MCF 10A (cell line): ENCODE measurements around the gene CNTNAP2. TPM values are rescaled to one million over a fixed set of nuclear protein-coding genes. Genes with fewer than 3 reads are reported as not detected.

Source experiments
- BruUV-seq: library from RNA; stranded (reverse); fragments of 400-500 nt; replicated peaks from 2 replicates; lab custom pipeline; 2021; lab: Mats Ljungman, UMichigan
- CTCF ChIA-PET: fragments of 300-600 bp; sonication (Branson Sonifier 250); formaldehyde crosslinking; extraction: SDS; loops from one replicate; lab custom pipeline; 2021; ENCODE audit warnings: antibody characterized with exemption, inconsistent platforms; lab: Yijun Ruan, JAX
- POLR2A ChIA-PET: fragments of 300-600, 350-650 bp; sonication (Branson Sonifier 250); formaldehyde crosslinking; extraction: SDS; loops from one replicate; lab custom pipeline; 2020; ENCODE audit warnings: antibody characterized with exemption, inconsistent platforms; lab: Yijun Ruan, JAX
- DNase-seq: peaks from one replicate; pipeline ENCODE4 v3.0.0-alpha.2; 2018; ENCODE audit not compliant: unreplicated experiment
- H3K27ac Mint-ChIP-seq: one replicate; pipeline ENCODE4 v1.8.0; 2022; ENCODE audit warnings: mild to moderate bottlenecking, low read depth, mixed read lengths; ENCODE audit not compliant: unreplicated experiment
- H3K27me3 Mint-ChIP-seq: one replicate; pipeline ENCODE4 v1.8.0; 2022; ENCODE audit warnings: mixed read lengths; ENCODE audit not compliant: insufficient read depth, unreplicated experiment
- H3K36me3 Mint-ChIP-seq: one replicate; pipeline ENCODE4 v1.8.0; 2022; ENCODE audit warnings: mild to moderate bottlenecking, moderate library complexity, mixed read lengths; ENCODE audit not compliant: insufficient read depth, unreplicated experiment
- H3K4me1 Mint-ChIP-seq: one replicate; pipeline ENCODE4 v1.8.0; 2022; ENCODE audit warnings: mixed read lengths; ENCODE audit not compliant: insufficient read depth, unreplicated experiment
- H3K4me3 Mint-ChIP-seq: one replicate; pipeline ENCODE4 v1.8.0; 2022; ENCODE audit warnings: mild to moderate bottlenecking, moderate library complexity, mixed read lengths; ENCODE audit not compliant: unreplicated experiment
- H3K9me3 Mint-ChIP-seq: one replicate; pipeline ENCODE4 v1.8.0; 2022; ENCODE audit warnings: mixed read lengths; ENCODE audit not compliant: unreplicated experiment
- CTCF ChIP-seq: fragments of 200-600 bp; IDR thresholded peaks from one replicate; pipeline ENCODE4 v1.8.0; 2022; ENCODE audit warnings: antibody characterized with exemption, mild to moderate bottlenecking; ENCODE audit not compliant: unreplicated experiment
- intact Hi-C: fragments of 100-400 bp; cut with micrococcal nuclease; formaldehyde crosslinking; loops from 2 replicates; pipeline ENCODE4 v1.14.1; 2022
- total RNA-seq: library from RNA; stranded (reverse); gene quantifications from 2 replicates; pipeline ENCODE4 v1.2.3, GENCODE V29; 2022

The CNTNAP2 gene
- total RNA-seq, 1 experiment from 2014 or later: 1.1 TPM

DNA sequence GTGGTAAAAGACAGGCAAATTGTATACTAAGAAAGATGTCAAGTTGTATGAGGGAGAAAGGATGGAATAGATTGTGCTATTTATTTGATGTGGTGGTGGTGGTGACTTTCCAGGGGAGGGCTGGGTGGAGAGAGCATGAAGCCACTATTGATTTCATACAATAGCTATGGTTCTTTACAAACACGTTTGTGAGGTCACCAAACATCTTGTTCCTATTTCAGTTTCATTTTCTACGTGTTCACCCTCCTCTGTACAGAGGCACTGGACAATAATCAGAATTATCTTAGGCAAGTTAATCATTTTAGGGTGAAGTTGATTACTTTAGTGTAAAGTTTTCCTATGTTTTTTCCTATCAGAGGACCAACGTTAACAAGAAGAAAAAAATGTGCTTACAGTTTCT, 10.3 kb upstream of the CNTNAP2 start:
- H3K27ac Mint-ChIP-seq: no peak overlapping the region
- ChIA-PET CTCF (interaction anchor here (0.5 to 0.7 kb wide), 2 partner anchors 969 to 1021 kb away, joined by 3 to 4 read pairs; no protein-coding TSS in a partner anchor), POLR2A (no interaction called here)
- H3K36me3 Mint-ChIP-seq: no peaks in the 10 kb centered on the region
- H3K27me3 Mint-ChIP-seq: peaks cover 34% of the 10 kb centered on the region
- no peaks in the 10 kb centered on the region for H3K9me3 Mint-ChIP-seq
- no peaks in the 10 kb centered on the region for H3K4me1 Mint-ChIP-seq
- intact Hi-C loops: no loop called here
- no peak for DNase-seq
- H3K4me3 Mint-ChIP-seq: no peak overlapping the region
- BruUV-seq: no TSS peak
- TF ChIP-seq CTCF: no peak

- CTCF ChIA-PET: interaction anchor here (0.7 kb wide), 1 partner anchor 22 kb away, joined by 4 read pairs; no protein-coding TSS in a partner anchor
- POLR2A ChIA-PET: interaction anchor here (0.7 to 0.8 kb wide), 2 partner anchors 12 to 1448 kb away, joined by 3 to 4 read pairs; no protein-coding TSS in a partner anchor
- BruUV-seq: no TSS peak
These were observed 3.8 kb upstream of the CNTNAP2 start for GRCh38 chr7:146112755-146113154.

GRCh38 chr7:146115548-146115850, 1.1 kb upstream of the CNTNAP2 start:
- BruUV-seq: no TSS peak
- DNase-seq: no peak
- H3K9me3 Mint-ChIP-seq: no peaks in the 10 kb centered on the region
- no peak for TF ChIP-seq CTCF
- H3K27ac Mint-ChIP-seq: no peak overlapping the region
- ChIA-PET POLR2A (no interaction called here), CTCF (no interaction called here)
- no peak overlapping the region for H3K4me3 Mint-ChIP-seq
- H3K4me1 Mint-ChIP-seq: no peaks in the 10 kb centered on the region
- no peaks in the 10 kb centered on the region for H3K36me3 Mint-ChIP-seq
- peaks cover 46% of the 10 kb centered on the region for H3K27me3 Mint-ChIP-seq
- intact Hi-C loops: loop anchor here (10.0 kb wide), 1 partner anchor 1969 kb away; no protein-coding TSS in a partner anchor

More at GRCh38 chr7:146112755-146113154, 3.8 kb upstream of the CNTNAP2 start:
- Mint-ChIP-seq H3K4me1 (no peaks in the 10 kb centered on the region), H3K9me3 (no peaks in the 10 kb centered on the region), H3K27me3 (peaks cover 53% of the 10 kb centered on the region), H3K36me3 (no peaks in the 10 kb centered on the region), H3K4me3 (no peak overlapping the region), H3K27ac (no peak overlapping the region)
- no peak for DNase-seq
- intact Hi-C loops: loop anchor here (10.0 kb wide), 1 partner anchor 1972 kb away; no protein-coding TSS in a partner anchor
- TF ChIP-seq CTCF: no peak

DNA sequence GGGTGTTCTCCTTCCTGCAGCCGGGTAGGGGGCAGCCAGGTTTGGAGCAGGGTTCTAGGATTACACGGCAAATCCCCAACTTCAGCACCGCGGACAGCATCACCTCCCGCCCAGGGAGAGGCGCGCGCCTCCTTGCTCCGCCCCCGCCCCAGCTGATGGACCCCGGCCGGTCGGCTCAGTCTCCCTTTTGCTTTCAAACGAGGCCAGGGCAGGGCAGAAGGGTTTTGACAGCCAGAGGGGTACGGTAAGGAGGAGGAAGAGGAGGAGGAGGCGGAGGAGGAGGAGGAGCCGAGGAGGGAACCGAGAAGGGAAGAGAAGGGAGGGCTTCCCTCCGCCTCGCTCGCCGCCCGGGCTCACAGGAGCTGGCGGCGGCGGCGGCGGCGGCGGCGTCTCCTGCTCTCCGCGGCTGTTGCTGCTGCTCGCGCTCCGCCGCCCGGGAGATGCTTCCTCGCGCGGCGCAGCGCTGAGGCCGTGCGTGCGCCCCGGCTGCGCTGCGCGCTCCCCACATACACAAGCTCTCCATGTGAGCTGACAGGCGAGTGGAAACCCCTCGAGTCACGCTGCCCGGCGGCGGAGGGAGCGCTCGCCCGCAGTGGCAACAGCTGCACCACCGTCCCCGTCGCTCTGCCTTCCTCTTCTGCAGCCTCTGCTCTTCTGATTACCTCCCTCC, 615 bp upstream of the CNTNAP2 start:
- Mint-ChIP-seq H3K9me3 (no peaks in the 10 kb centered on the region), H3K27me3 (peaks cover 42% of the 10 kb centered on the region), H3K4me3 (no peak overlapping the region), H3K4me1 (no peaks in the 10 kb centered on the region), H3K27ac (no peak overlapping the region), H3K36me3 (no peaks in the 10 kb centered on the region)
- POLR2A ChIA-PET: interaction anchor here (0.6 kb wide), 1 partner anchor 92 kb away, joined by 3 read pairs; no protein-coding TSS in a partner anchor
- no peak for DNase-seq
- BruUV-seq: no TSS peak
- intact Hi-C loops: loop anchor here (10.0 kb wide), 1 partner anchor 1969 kb away; no protein-coding TSS in a partner anchor
- no peak for TF ChIP-seq CTCF
- CTCF ChIA-PET: no interaction called here
